ENCODE measurements around the gene SST. TPM values are rescaled to one million over a fixed set of nuclear protein-coding genes. Genes with fewer than 3 reads are reported as not detected.

SST gene
- total and polyA plus RNA-seq, 10 of the 15 experiments (the other 5 are each of a cell fraction or from before 2014, with no cell fraction given), result 0.35 to 0.38 TPM; not detected in 8

GRCh38 chr3:187700249-187700648 lies 30.1 kb upstream of the SST start:
- no peak for FAIRE-seq
- WGBS (ENCODE audit: insufficient coverage, insufficient replicate concordance, low lambda C conversion rate, missing lambda C conversion rate), result 0% methylated on average over 2 of the region's 2 CpGs

More at GRCh38 chr3:187700249-187700648, 30.1 kb upstream of the SST start:
- DNase-seq (ENCODE audit: low read depth, low spot score) (no peak), ATAC-seq (no peak)
- intact Hi-C loops (cut with micrococcal nuclease; ENCODE audit: unreplicated experiment) (no loop called here), in situ Hi-C loops (cut with MboI) (no loop called here)
- SMC1A ChIA-PET (ENCODE audit: uncharacterized antibody, unreplicated experiment), result no interaction called here
- H3K27ac ChIP-seq (ENCODE audit: control insufficient read depth, insufficient read depth), result no peak overlapping the region
- H3K27me3 ChIP-seq (replicated peaks in 1 of 2; ENCODE audit: control insufficient read depth in 2 of 2, insufficient read depth in 2 of 2, low read length in 1 of 2), result no peaks in the 10 kb centered on the region; a peak in 1 of 4 replicates
- H3K4me2 ChIP-seq (ENCODE audit: control insufficient read depth, insufficient read depth), result no peak overlapping the region
- H3K9ac ChIP-seq (ENCODE audit: control insufficient read depth, insufficient read depth, low read length), result no peak overlapping the region
- CTCF ChIA-PET, result interaction anchor here (0.6 to 1.8 kb wide), 3 partner anchors 21 to 1141 kb away, joined by 3 to 11 read pairs (median 4); no protein-coding TSS in a partner anchor
- BruUV-seq (replicated peaks), result no TSS peak
- H3K79me2 ChIP-seq (ENCODE audit: control insufficient read depth, insufficient read depth, low read length), result no peaks in the 10 kb centered on the region
- H4K20me1 ChIP-seq (ENCODE audit: control insufficient read depth, insufficient read depth), result no peaks in the 10 kb centered on the region
- no peaks in the 10 kb centered on the region for H3K9me3 ChIP-seq (replicated peaks; ENCODE audit: control insufficient read depth, insufficient read depth, low read length)
- H3K4me1 ChIP-seq (ENCODE audit: control insufficient read depth, insufficient read depth, low read length), result no peaks in the 10 kb centered on the region
- H3K4me3 ChIP-seq, result no peak overlapping the region
- POLR2A ChIA-PET, result no interaction called here
- RAD21 ChIA-PET (ENCODE audit: unreplicated experiment), result interaction anchor here (0.5 kb wide), 1 partner anchor 480 kb away, joined by 3 read pairs; no protein-coding TSS in a partner anchor
- no peaks in the 10 kb centered on the region for H3K36me3 ChIP-seq (ENCODE audit: control insufficient read depth in 2 of 2, insufficient read depth in 2 of 2, low read length in 1 of 2)
- no peak for TF ChIP-seq CREM (IDR thresholded peaks at IDR 0.05; ENCODE audit: low read depth)
- no peak for TF ChIP-seq EP300 (IDR thresholded peaks at IDR 0.05; ENCODE audit: borderline replicate concordance in 1 of 2, control insufficient read depth in 1 of 2, low read depth in 2 of 2, low read length in 2 of 2)
- no peak for TF ChIP-seq POLR2A (IDR thresholded peaks at IDR 0.05; ENCODE audit: low read depth, low read length)
- TF ChIP-seq POLR2AphosphoS2 (IDR thresholded peaks at IDR 0.05; ENCODE audit: low read depth, low read length), result no peak
- no peak for TF ChIP-seq GABPA (IDR thresholded peaks at IDR 0.05; ENCODE audit: low read depth)
- no peak for TF ChIP-seq KAT2A (conservative IDR thresholded peaks at IDR 0.05; ENCODE audit: control insufficient read depth, low read depth, low read length)
- TF ChIP-seq IRF5 (IDR thresholded peaks at IDR 0.05; ENCODE audit: borderline replicate concordance), result no peak
- no peak for TF ChIP-seq CTCF (IDR thresholded peaks at IDR 0.05 in 2 of 3, conservative IDR thresholded peaks at IDR 0.05 in 1 of 3; ENCODE audit: control insufficient read depth in 2 of 3, extremely low read depth in 1 of 3, insufficient read depth in 1 of 3, low read depth in 3 of 3, low read length in 3 of 3)
- H2AFZ ChIP-seq (ENCODE audit: control insufficient read depth, low read depth, low read length), result no peak overlapping the region

All from GM12878 (cell line).